CD4-positive, alpha-beta T cell (primary cell): ENCODE data around the gene SOS2. TPM values are rescaled to one million over a fixed set of nuclear protein-coding genes. Genes with fewer than 3 reads are reported as not detected.

Experiments used
- ATAC-seq: fragments of 200-7000 bp; cut with Tn5 transposase; one replicate; pipeline ENCODE4 v1.10.0; 2022; ENCODE audit warnings: mild to moderate bottlenecking; ENCODE audit not compliant: poor library complexity
- CTCF ChIA-PET: fragments of 350-600 bp; sonication (Branson Sonifier 250); formaldehyde crosslinking; loops from one replicate; lab custom pipeline; 2021; ENCODE audit warnings: antibody characterized with exemption, inconsistent platforms; lab: Charles Lee
- POLR2A ChIA-PET: fragments of 350-600 bp; sonication (Branson Sonifier 250); formaldehyde crosslinking; loops from one replicate; lab custom pipeline; 2021; ENCODE audit warnings: antibody characterized with exemption, inconsistent platforms; lab: Charles Lee
- DNase-seq, 14 experiments: peaks; one replicate each; pipeline ENCODE4 v3.0.0-alpha.2; 2013 to 2020; ENCODE audit warnings: mixed read lengths in 2 of 14
- H3K27ac ChIP-seq, 2 donors: one replicate each; pipeline versions ENCODE4 v1.5.1 to v1.7.0; 2013; ENCODE audit warnings: low read length in 2 of 2, low read depth in 1 of 2, mild to moderate bottlenecking in 1 of 2
- H3K27me3 ChIP-seq, 2 experiments: 1 replicate in 1 of 2; 2 replicates in 1 of 2; pipeline versions ENCODE4 v1.6.1 to v1.7.0; 2013; ENCODE audit warnings: low read length in 2 of 2, control low read depth in 1 of 2, mild to moderate bottlenecking in 1 of 2, moderate library complexity in 1 of 2; ENCODE audit not compliant: insufficient read depth in 2 of 2, control insufficient read depth in 1 of 2
- H3K36me3 ChIP-seq: one replicate; pipeline ENCODE4 v1.6.1; 2013; ENCODE audit warnings: low read length, control low read depth; ENCODE audit not compliant: insufficient read depth
- H3K4me1 ChIP-seq: one replicate; pipeline ENCODE4 v1.6.1; 2013; ENCODE audit warnings: low read length, control low read depth; ENCODE audit not compliant: insufficient read depth
- H3K4me3 ChIP-seq: one replicate; pipeline ENCODE4 v1.5.1; 2013; ENCODE audit warnings: mild to moderate bottlenecking, low read length, moderate library complexity
- H3K9me3 ChIP-seq, 2 experiments: 1 replicate in 1 of 2; 2 replicates in 1 of 2; pipeline versions ENCODE4 v1.6.1 to v1.7.0; 2013; ENCODE audit warnings: low read length in 2 of 2, mild to moderate bottlenecking in 2 of 2, control low read depth in 1 of 2, moderate library complexity in 1 of 2; ENCODE audit not compliant: control insufficient read depth in 1 of 2, insufficient read depth in 1 of 2
- H3K27ac Mint-ChIP-seq: one replicate; pipeline ENCODE4 v1.8.0; 2020; ENCODE audit warnings: mixed read lengths
- H3K27me3 Mint-ChIP-seq: one replicate; pipeline ENCODE4 v1.8.0; 2021; ENCODE audit warnings: mixed read lengths
- H3K36me3 Mint-ChIP-seq: one replicate; pipeline ENCODE4 v1.8.0; 2021; ENCODE audit warnings: low read depth, mixed read lengths
- H3K4me1 Mint-ChIP-seq: one replicate; pipeline ENCODE4 v1.8.0; 2021; ENCODE audit warnings: low read depth, mixed read lengths
- H3K4me3 Mint-ChIP-seq: one replicate; pipeline ENCODE4 v1.8.0; 2020; ENCODE audit warnings: mild to moderate bottlenecking, mixed read lengths
- H3K9me3 Mint-ChIP-seq: one replicate; pipeline ENCODE4 v1.8.0; 2020; ENCODE audit warnings: mixed read lengths
- intact Hi-C, 2 experiments: fragments of 100-400 bp; cut with DNase I in 1 of 2; cut with micrococcal nuclease in 1 of 2; formaldehyde crosslinking; loops; one replicate each; pipeline versions ENCODE4 v1.15.1 to v1.9.0; 2023 to 2025; cut with DNase I, micrococcal nuclease
- total RNA-seq, 174 experiments: library from RNA in 2 of 174; stranded (reverse) in 2 of 174; gene quantifications; one replicate each; pipeline ENCODE4 v1.2.3 and lab custom pipeline; 2021 to 2026
- TF ChIP-seq, protein P1 (sequence below): fragments of 200-600 bp; IDR thresholded peaks from one replicate; pipeline ENCODE4 v1.8.0; 2022; ENCODE audit warnings: antibody characterized with exemption, mild to moderate bottlenecking

The SOS2 gene
- total RNA-seq, 2 experiments from 2014 or later: 53.8 to 56.7 TPM

DNA sequence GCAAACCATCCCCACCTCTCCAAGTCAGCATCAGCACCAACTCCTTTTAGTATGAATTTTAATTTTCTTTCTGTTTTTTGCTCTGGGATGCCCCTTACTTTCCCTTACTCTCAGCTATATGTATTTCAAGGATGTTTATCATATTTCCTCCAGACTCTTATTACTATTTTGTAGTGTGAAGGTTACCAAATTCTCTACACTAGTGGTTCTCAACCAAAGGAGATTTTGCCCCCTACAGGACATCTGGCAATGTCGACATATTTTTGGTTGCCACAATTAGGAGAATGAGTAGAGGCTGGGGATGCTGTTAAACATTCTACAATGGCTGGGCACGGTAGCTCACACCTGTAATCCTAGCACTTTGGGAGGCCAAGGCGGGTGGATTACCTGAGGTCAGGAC is 29.1 kb upstream of the SOS2 start:
- intact Hi-C loops: no loop called here
- Mint-ChIP-seq H3K27ac (no peak overlapping the region), H3K27me3 (no peaks in the 10 kb centered on the region), H3K4me3 (no peak overlapping the region), H3K4me1 (no peaks in the 10 kb centered on the region), H3K9me3 (no peaks in the 10 kb centered on the region), H3K36me3 (peaks cover 16% of the 10 kb centered on the region)
- no peaks in the 10 kb centered on the region for H3K9me3 ChIP-seq
- no peaks in the 10 kb centered on the region for H3K36me3 ChIP-seq
- TF ChIP-seq, protein P1, sequence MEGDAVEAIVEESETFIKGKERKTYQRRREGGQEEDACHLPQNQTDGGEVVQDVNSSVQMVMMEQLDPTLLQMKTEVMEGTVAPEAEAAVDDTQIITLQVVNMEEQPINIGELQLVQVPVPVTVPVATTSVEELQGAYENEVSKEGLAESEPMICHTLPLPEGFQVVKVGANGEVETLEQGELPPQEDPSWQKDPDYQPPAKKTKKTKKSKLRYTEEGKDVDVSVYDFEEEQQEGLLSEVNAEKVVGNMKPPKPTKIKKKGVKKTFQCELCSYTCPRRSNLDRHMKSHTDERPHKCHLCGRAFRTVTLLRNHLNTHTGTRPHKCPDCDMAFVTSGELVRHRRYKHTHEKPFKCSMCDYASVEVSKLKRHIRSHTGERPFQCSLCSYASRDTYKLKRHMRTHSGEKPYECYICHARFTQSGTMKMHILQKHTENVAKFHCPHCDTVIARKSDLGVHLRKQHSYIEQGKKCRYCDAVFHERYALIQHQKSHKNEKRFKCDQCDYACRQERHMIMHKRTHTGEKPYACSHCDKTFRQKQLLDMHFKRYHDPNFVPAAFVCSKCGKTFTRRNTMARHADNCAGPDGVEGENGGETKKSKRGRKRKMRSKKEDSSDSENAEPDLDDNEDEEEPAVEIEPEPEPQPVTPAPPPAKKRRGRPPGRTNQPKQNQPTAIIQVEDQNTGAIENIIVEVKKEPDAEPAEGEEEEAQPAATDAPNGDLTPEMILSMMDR: peak; percentile 53
- POLR2A ChIA-PET: interaction anchor here (0.6 to 0.9 kb wide), 2 partner anchors 34 to 124 kb away, joined by 3 read pairs; no protein-coding TSS in a partner anchor
- ATAC-seq: peak; percentile 52
- H3K4me3 ChIP-seq: no peak overlapping the region
- CTCF ChIA-PET: interaction anchor here (0.8 kb wide), 1 partner anchor 18 kb away, joined by 3 read pairs; no protein-coding TSS in a partner anchor
- H3K27me3 ChIP-seq: no peaks in the 10 kb centered on the region
- no peak overlapping the region for H3K27ac ChIP-seq
- DNase-seq: peak in 5 of 14 experiments; percentile 6 to 59 (median 53)
- H3K4me1 ChIP-seq: no peaks in the 10 kb centered on the region

DNA sequence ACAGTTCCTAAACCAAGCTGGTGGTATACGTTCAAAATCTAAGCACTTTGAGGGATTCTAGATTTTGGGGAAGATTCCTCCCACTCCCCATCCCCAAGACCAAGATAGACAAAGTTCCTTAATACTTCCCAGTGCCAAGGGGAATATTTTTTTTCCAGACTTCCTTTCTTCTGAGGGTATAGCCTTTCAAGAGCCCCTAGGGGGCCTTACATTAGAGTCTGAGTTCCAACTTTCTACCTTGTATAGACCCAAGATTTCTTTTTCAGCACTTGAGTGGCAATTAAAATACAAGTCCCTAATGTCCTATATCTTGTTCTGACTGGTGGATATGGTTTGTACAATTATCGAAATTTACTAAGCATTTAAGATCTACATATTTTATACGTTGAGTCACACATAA is 28.7 kb upstream of the SOS2 start:
- Histone ChIP-seq H3K4me3 (no peak overlapping the region), H3K36me3 (no peaks in the 10 kb centered on the region), H3K27ac (no peak overlapping the region), H3K9me3 (no peaks in the 10 kb centered on the region), H3K27me3 (no peaks in the 10 kb centered on the region), H3K4me1 (no peaks in the 10 kb centered on the region)
- Mint-ChIP-seq H3K36me3 (peaks cover 16% of the 10 kb centered on the region), H3K9me3 (no peaks in the 10 kb centered on the region), H3K27me3 (no peaks in the 10 kb centered on the region), H3K4me1 (no peaks in the 10 kb centered on the region), H3K27ac (no peak overlapping the region), H3K4me3 (no peak overlapping the region)
- TF ChIP-seq, protein P1: no peak
- POLR2A ChIA-PET: interaction anchor here (0.9 kb wide), 1 partner anchor 34 kb away, joined by 3 read pairs; no protein-coding TSS in a partner anchor
- intact Hi-C loops: no loop called here
- no peak for ATAC-seq
- no peak for DNase-seq
- CTCF ChIA-PET: no interaction called here

DNA sequence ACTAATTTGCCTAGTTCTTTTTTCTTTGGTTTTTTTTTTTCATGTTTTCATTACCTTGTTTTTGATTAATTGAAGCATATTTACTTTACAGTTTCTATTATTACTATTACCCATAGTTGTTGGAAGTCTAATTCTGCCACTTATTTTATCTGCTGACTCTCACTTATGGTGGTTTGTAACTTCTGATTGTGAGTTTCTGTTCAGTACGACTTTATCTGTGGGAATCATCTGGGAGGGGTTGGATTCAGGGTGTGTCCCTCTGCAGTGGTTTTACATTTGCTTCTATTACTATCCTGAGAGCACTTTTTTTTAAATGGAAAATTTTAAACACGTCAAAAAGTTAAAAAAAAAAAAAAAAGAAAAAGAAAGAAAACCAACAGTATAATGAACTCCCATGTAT is 26.4 kb upstream of the SOS2 start:
- Histone ChIP-seq H3K9me3 (no peaks in the 10 kb centered on the region), H3K4me3 (no peak overlapping the region), H3K4me1 (no peaks in the 10 kb centered on the region), H3K36me3 (no peaks in the 10 kb centered on the region), H3K27ac (no peak overlapping the region), H3K27me3 (no peaks in the 10 kb centered on the region)
- ATAC-seq (no peak), DNase-seq (no peak)
- Mint-ChIP-seq H3K36me3 (peaks cover 11% of the 10 kb centered on the region), H3K4me3 (no peak overlapping the region), H3K27ac (no peak overlapping the region), H3K4me1 (no peaks in the 10 kb centered on the region), H3K27me3 (no peaks in the 10 kb centered on the region), H3K9me3 (no peaks in the 10 kb centered on the region)
- ChIA-PET POLR2A (no interaction called here), CTCF (no interaction called here)
- TF ChIP-seq, protein P1: no peak
- intact Hi-C loops: no loop called here
